GM19452 (cell line): ENCODE data around the gene CD58.
"Not testable (repeated sequence)": the region's sequence is repeated elsewhere in the genome, so short reads cannot be mapped to it uniquely, and the experiment has no call there.

ENCODE experiments used
- ATAC-seq: cut with Tn5 transposase; IDR thresholded peaks from one replicate; pipeline ENCODE4 v1.9.1; 2021; ENCODE audit not compliant: unreplicated experiment

CD58 gene

GRCh38 chr1:116593401-116593800, 22.6 kb upstream of the CD58 start:
- not testable (repeated sequence) for ATAC-seq

- not testable (repeated sequence) for ATAC-seq
Observed at GRCh38 chr1:116591951-116592605, 21.3 kb upstream of the CD58 start.

- not testable (repeated sequence) for ATAC-seq
Observed at GRCh38 chr1:116591006-116591950, 20.5 kb upstream of the CD58 start.

- not testable (repeated sequence) for ATAC-seq
Observed at GRCh38 chr1:116590359-116591005, 19.7 kb upstream of the CD58 start.

GRCh38 chr1:116589101-116589735, 18.4 kb upstream of the CD58 start:
- not testable (repeated sequence) for ATAC-seq

- ATAC-seq = no peak
Observed at GRCh38 chr1:116587501-116588227, 16.8 kb upstream of the CD58 start.

- ATAC-seq = no peak
Observed at GRCh38 chr1:116586741-116587143, 15.9 kb upstream of the CD58 start.

- ATAC-seq = no peak
Observed at GRCh38 chr1:116585886-116586285, 15.1 kb upstream of the CD58 start.

GRCh38 chr1:116581323-116581885, 10.6 kb upstream of the CD58 start:
- ATAC-seq = no peak

GRCh38 chr1:116580446-116581322, 9.9 kb upstream of the CD58 start:
- no peak for ATAC-seq

GRCh38 chr1:116579259-116579875, 8.5 kb upstream of the CD58 start:
- ATAC-seq = no peak

- no peak for ATAC-seq
Observed at GRCh38 chr1:116578581-116578980, 7.8 kb upstream of the CD58 start.

GRCh38 chr1:116577759-116578314, 7.0 kb upstream of the CD58 start:
- ATAC-seq = no peak

GRCh38 chr1:116574581-116575291, 3.9 kb upstream of the CD58 start:
- no peak for ATAC-seq

- ATAC-seq = no peak
Observed at GRCh38 chr1:116573431-116574095, 2.7 kb upstream of the CD58 start.

GRCh38 chr1:116572771-116573430, 2.1 kb upstream of the CD58 start:
- no peak for ATAC-seq

- no peak for ATAC-seq
Observed at GRCh38 chr1:116572099-116572498, 1.3 kb upstream of the CD58 start.
